GM12878 (cell line): ENCODE measurements around the gene ZDHHC7. TPM values are rescaled to one million over a fixed set of nuclear protein-coding genes. Genes with fewer than 3 reads are reported as not detected.

Experiments used
- ATAC-seq: fragments of 200-7000 bp; cut with Tn5 transposase; 3 replicates; pipeline ENCODE4 v1.9.1; 2020; ENCODE audit warnings: mild to moderate bottlenecking, moderate library complexity
- BruUV-seq: library from RNA; stranded (reverse); fragments of 400-500 nt; replicated peaks from 2 replicates; lab custom pipeline; 2021; lab: Mats Ljungman, UMichigan
- CTCF ChIA-PET: fragments of 300-600 bp; sonication (Branson Sonifier 250); formaldehyde crosslinking; extraction: SDS; loops from one replicate; lab custom pipeline; 2021; ENCODE audit warnings: inconsistent platforms; lab: Yijun Ruan, JAX
- POLR2A ChIA-PET: fragments of 350-600 bp; formaldehyde crosslinking; extraction: SDS; loops from one replicate; lab custom pipeline; 2021; ENCODE audit warnings: inconsistent platforms; lab: Charles Lee
- RAD21 ChIA-PET: fragments of 300-600 bp; sonication (Branson Sonifier 250); formaldehyde crosslinking; loops from one replicate; lab custom pipeline; 2023; ENCODE audit warnings: antibody characterized with exemption; ENCODE audit not compliant: unreplicated experiment; lab: Charles Lee
- SMC1A ChIA-PET: fragments of 300-600 bp; sonication (Branson Sonifier 250); formaldehyde crosslinking; loops from one replicate; lab custom pipeline; 2023; ENCODE audit not compliant: unreplicated experiment, uncharacterized antibody; lab: Charles Lee
- DNase-seq: peaks from one replicate; pipeline ENCODE4 v3.0.0-alpha.2; 2011; ENCODE audit warnings: low read depth, low spot score
- FAIRE-seq: peaks from 3 replicates; lab custom pipeline; 2011; peaks lifted over from hg19 to GRCh38; lab: Jason Lieb, UNC
- H2AFZ ChIP-seq: 2 replicates; pipeline ENCODE4 v1.6.0; 2011; ENCODE audit warnings: low read depth, low read length, control low read depth; ENCODE audit not compliant: control insufficient read depth
- H3K27ac ChIP-seq: 2 replicates; pipeline ENCODE4 v1.5.1; 2011; ENCODE audit warnings: control low read depth; ENCODE audit not compliant: control insufficient read depth, insufficient read depth
- H3K27me3 ChIP-seq, 2 experiments: replicated peaks in 1 of 2; 2 replicates each; pipeline versions ENCODE4 v1.6.0 to v1.6.1; 2011; ENCODE audit warnings: low read length in 1 of 2; ENCODE audit not compliant: control insufficient read depth in 2 of 2, insufficient read depth in 2 of 2
- H3K36me3 ChIP-seq, 2 experiments: 2 replicates each; pipeline ENCODE4 v1.5.1; 2011; ENCODE audit warnings: low read length in 1 of 2; ENCODE audit not compliant: control insufficient read depth in 2 of 2, insufficient read depth in 2 of 2
- H3K4me1 ChIP-seq: 2 replicates; pipeline ENCODE4 v1.6.1; 2011; ENCODE audit warnings: mild to moderate bottlenecking, low read length, moderate library complexity, mixed read lengths; ENCODE audit not compliant: control insufficient read depth, insufficient read depth
- H3K4me2 ChIP-seq: 2 replicates; pipeline ENCODE4 v1.6.0; 2011; ENCODE audit warnings: control low read depth; ENCODE audit not compliant: control insufficient read depth, insufficient read depth
- H3K4me3 ChIP-seq: fragments of 200-600 bp; sonication (generic); 2 replicates; pipeline ENCODE4 v1.5.1; 2016
- H3K79me2 ChIP-seq: 2 replicates; pipeline ENCODE4 v1.6.0; 2011; ENCODE audit warnings: low read length; ENCODE audit not compliant: control insufficient read depth, insufficient read depth
- H3K9ac ChIP-seq: 2 replicates; pipeline ENCODE4 v1.8.0; 2011; ENCODE audit warnings: low read length, control low read depth, mixed read lengths; ENCODE audit not compliant: control insufficient read depth, insufficient read depth
- H3K9me3 ChIP-seq: replicated peaks from 3 replicates; pipeline ENCODE4 v1.5.1; 2011; ENCODE audit warnings: mild to moderate bottlenecking, low read length; ENCODE audit not compliant: control insufficient read depth, insufficient read depth
- H4K20me1 ChIP-seq: 2 replicates; pipeline ENCODE4 v1.6.0; 2011; ENCODE audit not compliant: control insufficient read depth, insufficient read depth
- CHD2 ChIP-seq: IDR thresholded peaks from 2 replicates; pipeline ENCODE4 v1.6.1; 2011; ENCODE audit warnings: low read depth, low read length, improper control_type of control experiment, borderline replicate concordance
- CREM ChIP-seq: IDR thresholded peaks from 2 replicates; pipeline ENCODE4 v1.6.1; 2014; ENCODE audit warnings: antibody characterized with exemption, low read depth
- CTCF ChIP-seq, 3 experiments: IDR thresholded peaks in 2 of 3; conservative IDR thresholded peaks in 1 of 3; 2 replicates each; pipeline ENCODE4 v1.5.1; 2011; ENCODE audit warnings: low read depth in 3 of 3, low read length in 3 of 3, mild to moderate bottlenecking in 3 of 3, control low read depth in 2 of 3, moderate library complexity in 2 of 3, inconsistent platforms in 1 of 3, mixed read lengths in 1 of 3; ENCODE audit not compliant: control insufficient read depth in 2 of 3, insufficient read depth in 1 of 3; ENCODE audit errors: extremely low read depth in 1 of 3
- FOS ChIP-seq: IDR thresholded peaks from 3 replicates; pipeline ENCODE4 v1.6.1; 2011; ENCODE audit warnings: borderline replicate concordance; ENCODE audit not compliant: insufficient read length; ENCODE audit errors: extremely low read depth
- IKZF2 ChIP-seq, 2 experiments: fragments of 450-650 bp; IDR thresholded peaks; 2 replicates each; pipeline ENCODE4 v1.6.1; 2017; ENCODE audit warnings: mild to moderate bottlenecking in 2 of 2, moderate library complexity in 2 of 2
- JUNB ChIP-seq: IDR thresholded peaks from 2 replicates; pipeline ENCODE4 v1.6.1; 2016; ENCODE audit warnings: antibody characterized with exemption, mild to moderate bottlenecking
- LARP7 ChIP-seq: fragments of 450-650 bp; IDR thresholded peaks from 2 replicates; pipeline ENCODE4 v1.6.1; 2017; ENCODE audit warnings: mild to moderate bottlenecking
- MTA3 ChIP-seq: IDR thresholded peaks from 2 replicates; pipeline ENCODE4 v1.6.1; 2012; ENCODE audit warnings: low read length, inconsistent platforms, borderline replicate concordance
- SPI1 ChIP-seq: IDR thresholded peaks from 2 replicates; pipeline ENCODE4 v1.6.1; 2011; ENCODE audit warnings: low read depth, mild to moderate bottlenecking, low read length, moderate library complexity, borderline replicate concordance; ENCODE audit not compliant: insufficient read depth
- SREBF2 ChIP-seq: IDR thresholded peaks from 2 replicates; pipeline ENCODE4 v1.6.1; 2012; ENCODE audit warnings: mild to moderate bottlenecking, low read length
- WGBS: methylation state at CpG from one replicate; pipeline ENCODE4 v1.1.6; 2016; ENCODE audit warnings: low lambda C conversion rate; ENCODE audit not compliant: insufficient replicate concordance, insufficient coverage; ENCODE audit errors: missing lambda C conversion rate; 5-methylcytosine and 5-hydroxymethylcytosine counted together
- in situ Hi-C: fragments of 300-500 bp; cut with MboI; formaldehyde crosslinking; loops from 9 replicates; pipeline ENCODE4 v1.14.3; 2018; ENCODE audit warnings: mixed read lengths
- intact Hi-C: fragments of 100-400 bp; cut with micrococcal nuclease; formaldehyde crosslinking; loops from one replicate; pipeline ENCODE4 v1.14.2; 2022; ENCODE audit not compliant: unreplicated experiment
- polyA plus RNA-seq, 11 experiments: library from polyadenylated mRNA; depleted of rRNA in 4 of 11; unstranded in 6 of 11; stranded (reverse) in 5 of 11; fragments of >200 nt; fragmentation: Nextera tagmentation in 4 of 11; fragmentation: Illumina TruSeq in 1 of 11; extraction: Ambion mirVana in 4 of 11; extraction: Trizol in 1 of 11; gene quantifications; 1 replicate in 1 of 11; 2 replicates in 10 of 11; pipeline versions ENCODE4 v1.2.1 to v1.2.3, GENCODE V29; 2011 to 2016; ENCODE audit warnings: inconsistent platforms in 2 of 11, missing spikeins in 2 of 11, low read depth in 1 of 11
- total RNA-seq, 4 experiments: library from RNA; depleted of rRNA in 3 of 4; stranded (reverse); fragments of >200 nt in 3 of 4; fragmentation: Illumina TruSeq in 1 of 4; extraction: Trizol in 1 of 4; gene quantifications; 2 replicates each; pipeline versions ENCODE4 v1.2.1 to v1.2.3, GENCODE V29; 2013 to 2021

The ZDHHC7 gene
- total and polyA plus RNA-seq, 10 of the 15 experiments (the other 5 are each of a cell fraction or from before 2014, with no cell fraction given), result 0.87 to 26.0 (median 20.0) TPM

- ChIA-PET CTCF (interaction anchor here (1.2 kb wide), 1 partner anchor 64 kb away, joined by 3 read pairs; no protein-coding TSS in a partner anchor), SMC1A (no interaction called here), RAD21 (no interaction called here), POLR2A (no interaction called here)
- 55% methylated on average over 18 of the region's 18 CpGs for WGBS
- in situ Hi-C loops (no loop called here), intact Hi-C loops (no loop called here)
- no peak for DNase-seq
- FAIRE-seq, result no peak
- no peak overlapping the region for H3K27ac ChIP-seq
- H3K4me1 ChIP-seq, result peaks cover under 1% of the 10 kb centered on the region; the same call in 1 of the 2 replicates
- BruUV-seq, result no TSS peak
- H3K4me2 ChIP-seq, result no peak overlapping the region
- TF ChIP-seq SPI1, result no peak
- no peak for TF ChIP-seq CREM
- TF ChIP-seq CTCF (IDR thresholded peaks at IDR 0.05 in 2 of 3, conservative IDR thresholded peaks at IDR 0.05 in 1 of 3; ENCODE audit: control insufficient read depth in 2 of 3, extremely low read depth in 1 of 3, insufficient read depth in 1 of 3, low read depth in 3 of 3, low read length in 3 of 3), result no peak
- TF ChIP-seq IKZF2 (IDR thresholded peaks at IDR 0.05), result no peak
- no peak for TF ChIP-seq FOS
- TF ChIP-seq SREBF2, result no peak
- no peak for TF ChIP-seq CHD2
- TF ChIP-seq LARP7, result no peak
- no peak for TF ChIP-seq JUNB
- TF ChIP-seq MTA3, result no peak
- no peak overlapping the region for H3K9ac ChIP-seq
- H4K20me1 ChIP-seq, result no peaks in the 10 kb centered on the region
- no peaks in the 10 kb centered on the region; a peak in 1 of 4 replicates for H3K36me3 ChIP-seq
- no peak for ATAC-seq
- H3K79me2 ChIP-seq, result no peaks in the 10 kb centered on the region
- no peaks in the 10 kb centered on the region for H3K27me3 ChIP-seq
- no peak overlapping the region for H3K4me3 ChIP-seq
- H2AFZ ChIP-seq, result no peak overlapping the region
- no peaks in the 10 kb centered on the region for H3K9me3 ChIP-seq
Measured at GRCh38 chr16:85034591-85035433, 23.5 kb upstream of the ZDHHC7 start.
